ENCODE measurements around the gene TTLL3. TPM values are rescaled to one million over a fixed set of nuclear protein-coding genes. Genes with fewer than 3 reads are reported as not detected.

The TTLL3 gene
- polyA plus RNA-seq, 1 donor = 97.4 TPM

- peaks cover 28% of the 10 kb centered on the region for H3K4me1 ChIP-seq (ENCODE audit: control insufficient read depth, insufficient read depth, low read length)
- no peaks in the 10 kb centered on the region for H3K27me3 ChIP-seq (ENCODE audit: control insufficient read depth, insufficient read depth, low read length)
- no peaks in the 10 kb centered on the region for H3K9me3 ChIP-seq (ENCODE audit: control insufficient read depth, low read depth, low read length)
- no peak overlapping the region for H3K27ac ChIP-seq (ENCODE audit: low read length)
- no peak for DNase-seq
- H3K36me3 ChIP-seq (ENCODE audit: control insufficient read depth, insufficient read depth, low read length) = peaks cover 57% of the 10 kb centered on the region
- no peak overlapping the region for H3K4me3 ChIP-seq (ENCODE audit: low read length)
- WGBS (ENCODE audit: insufficient coverage, low lambda C conversion rate) = no CpG with 5 or more reads among the region's 12 CpGs
Observed at GRCh38 chr3:9806137-9806536, 3.9 kb upstream of the TTLL3 start.

GRCh38 chr3:9806688-9807589 lies 3.1 kb upstream of the TTLL3 start:
- DNase-seq = no peak
- no peaks in the 10 kb centered on the region for H3K27me3 ChIP-seq (ENCODE audit: control insufficient read depth, insufficient read depth, low read length)
- no peak overlapping the region for H3K27ac ChIP-seq (ENCODE audit: low read length)
- no CpG with 5 or more reads among the region's 7 CpGs for WGBS (ENCODE audit: insufficient coverage, low lambda C conversion rate)
- H3K36me3 ChIP-seq (ENCODE audit: control insufficient read depth, insufficient read depth, low read length) = peaks cover 50% of the 10 kb centered on the region
- no peak overlapping the region for H3K4me3 ChIP-seq (ENCODE audit: low read length)
- no peaks in the 10 kb centered on the region for H3K9me3 ChIP-seq (ENCODE audit: control insufficient read depth, low read depth, low read length)
- H3K4me1 ChIP-seq (ENCODE audit: control insufficient read depth, insufficient read depth, low read length) = peaks cover 28% of the 10 kb centered on the region

GRCh38 chr3:9807981-9808344 lies 2.1 kb upstream of the TTLL3 start:
- WGBS (ENCODE audit: insufficient coverage, low lambda C conversion rate) = no CpG with 5 or more reads among the region's 2 CpGs
- H3K4me1 ChIP-seq (ENCODE audit: control insufficient read depth, insufficient read depth, low read length) = peaks cover 28% of the 10 kb centered on the region
- no peak for DNase-seq
- H3K27me3 ChIP-seq (ENCODE audit: control insufficient read depth, insufficient read depth, low read length) = no peaks in the 10 kb centered on the region
- H3K27ac ChIP-seq (ENCODE audit: low read length) = no peak overlapping the region
- H3K36me3 ChIP-seq (ENCODE audit: control insufficient read depth, insufficient read depth, low read length) = peaks cover 50% of the 10 kb centered on the region
- no peak overlapping the region for H3K4me3 ChIP-seq (ENCODE audit: low read length)
- H3K9me3 ChIP-seq (ENCODE audit: control insufficient read depth, low read depth, low read length) = no peaks in the 10 kb centered on the region

GRCh38 chr3:9808345-9809037 lies 1.6 kb upstream of the TTLL3 start:
- H3K36me3 ChIP-seq (ENCODE audit: control insufficient read depth, insufficient read depth, low read length) = peaks cover 48% of the 10 kb centered on the region
- H3K4me1 ChIP-seq (ENCODE audit: control insufficient read depth, insufficient read depth, low read length) = peaks cover 28% of the 10 kb centered on the region
- H3K27me3 ChIP-seq (ENCODE audit: control insufficient read depth, insufficient read depth, low read length) = no peaks in the 10 kb centered on the region
- WGBS (ENCODE audit: insufficient coverage, low lambda C conversion rate) = 100% methylated on average over 1 of the region's 7 CpGs
- H3K9me3 ChIP-seq (ENCODE audit: control insufficient read depth, low read depth, low read length) = no peaks in the 10 kb centered on the region
- H3K4me3 ChIP-seq (ENCODE audit: low read length) = no peak overlapping the region
- H3K27ac ChIP-seq (ENCODE audit: low read length) = peak overlapping the region; percentile 92
- peak in 1 of 2 donors; percentile 18 for DNase-seq

- peak overlapping the region; percentile 59 for H3K4me3 ChIP-seq (ENCODE audit: low read length)
- peak in 1 of 2 donors; percentile 7 for DNase-seq
- H3K27ac ChIP-seq (ENCODE audit: low read length) = peak overlapping the region; percentile 92
- peaks cover 41% of the 10 kb centered on the region for H3K36me3 ChIP-seq (ENCODE audit: control insufficient read depth, insufficient read depth, low read length)
- H3K27me3 ChIP-seq (ENCODE audit: control insufficient read depth, insufficient read depth, low read length) = no peaks in the 10 kb centered on the region
- no peaks in the 10 kb centered on the region for H3K9me3 ChIP-seq (ENCODE audit: control insufficient read depth, low read depth, low read length)
- peaks cover 28% of the 10 kb centered on the region for H3K4me1 ChIP-seq (ENCODE audit: control insufficient read depth, insufficient read depth, low read length)
- 42% methylated on average over 2 of the region's 4 CpGs for WGBS (ENCODE audit: insufficient coverage, low lambda C conversion rate)
Observed at GRCh38 chr3:9809239-9809614, 835 bp upstream of the TTLL3 start.

- peak overlapping the region; percentile 59 for H3K4me3 ChIP-seq (ENCODE audit: low read length)
- no peaks in the 10 kb centered on the region for H3K9me3 ChIP-seq (ENCODE audit: control insufficient read depth, low read depth, low read length)
- peaks cover 29% of the 10 kb centered on the region for H3K36me3 ChIP-seq (ENCODE audit: control insufficient read depth, insufficient read depth, low read length)
- H3K27ac ChIP-seq (ENCODE audit: low read length) = peak overlapping the region; percentile 92
- H3K4me1 ChIP-seq (ENCODE audit: control insufficient read depth, insufficient read depth, low read length) = peaks cover 21% of the 10 kb centered on the region
- DNase-seq = peak in 1 of 2 donors; percentile 34
- no peaks in the 10 kb centered on the region for H3K27me3 ChIP-seq (ENCODE audit: control insufficient read depth, insufficient read depth, low read length)
- no CpG with 5 or more reads among the region's 18 CpGs for WGBS (ENCODE audit: insufficient coverage, low lambda C conversion rate)
Observed at GRCh38 chr3:9810433-9810770, 340 bp downstream of the TTLL3 start.

- WGBS (ENCODE audit: insufficient coverage, low lambda C conversion rate) = 80% methylated on average over 2 of the region's 10 CpGs
- Histone ChIP-seq H3K27me3 (ENCODE audit: control insufficient read depth, insufficient read depth, low read length) (no peaks in the 10 kb centered on the region), H3K27ac (ENCODE audit: low read length) (no peak overlapping the region), H3K4me1 (ENCODE audit: control insufficient read depth, insufficient read depth, low read length) (peaks cover 16% of the 10 kb centered on the region), H3K36me3 (ENCODE audit: control insufficient read depth, insufficient read depth, low read length) (peaks cover 27% of the 10 kb centered on the region), H3K4me3 (ENCODE audit: low read length) (no peak overlapping the region), H3K9me3 (ENCODE audit: control insufficient read depth, low read depth, low read length) (no peaks in the 10 kb centered on the region)
- no peak for DNase-seq
Observed at GRCh38 chr3:9810846-9811245, 784 bp downstream of the TTLL3 start.

GRCh38 chr3:9812870-9813483 lies 2.9 kb downstream of the TTLL3 start:
- H3K4me3 ChIP-seq (ENCODE audit: low read length) = no peak overlapping the region
- no peaks in the 10 kb centered on the region for H3K9me3 ChIP-seq (ENCODE audit: control insufficient read depth, low read depth, low read length)
- no CpG with 5 or more reads among the region's 9 CpGs for WGBS (ENCODE audit: insufficient coverage, low lambda C conversion rate)
- H3K27me3 ChIP-seq (ENCODE audit: control insufficient read depth, insufficient read depth, low read length) = no peaks in the 10 kb centered on the region
- no peak for DNase-seq
- H3K4me1 ChIP-seq (ENCODE audit: control insufficient read depth, insufficient read depth, low read length) = peaks cover 15% of the 10 kb centered on the region
- peaks cover 10% of the 10 kb centered on the region for H3K36me3 ChIP-seq (ENCODE audit: control insufficient read depth, insufficient read depth, low read length)
- H3K27ac ChIP-seq (ENCODE audit: low read length) = no peak overlapping the region

GRCh38 chr3:9815986-9816385 lies 5.9 kb downstream of the TTLL3 start:
- Histone ChIP-seq H3K27ac (ENCODE audit: low read length) (no peak overlapping the region), H3K4me1 (ENCODE audit: control insufficient read depth, insufficient read depth, low read length) (no peaks in the 10 kb centered on the region), H3K9me3 (ENCODE audit: control insufficient read depth, low read depth, low read length) (no peaks in the 10 kb centered on the region), H3K27me3 (ENCODE audit: control insufficient read depth, insufficient read depth, low read length) (no peaks in the 10 kb centered on the region), H3K4me3 (ENCODE audit: low read length) (no peak overlapping the region), H3K36me3 (ENCODE audit: control insufficient read depth, insufficient read depth, low read length) (peaks cover 13% of the 10 kb centered on the region)
- no peak for DNase-seq
- WGBS (ENCODE audit: insufficient coverage, low lambda C conversion rate) = no CpG with 5 or more reads among the region's 9 CpGs

- H3K36me3 ChIP-seq (ENCODE audit: control insufficient read depth, insufficient read depth, low read length) = peaks cover 17% of the 10 kb centered on the region
- DNase-seq = no peak
- no peaks in the 10 kb centered on the region for H3K9me3 ChIP-seq (ENCODE audit: control insufficient read depth, low read depth, low read length)
- H3K4me3 ChIP-seq (ENCODE audit: low read length) = no peak overlapping the region
- no CpG with 5 or more reads among the region's 6 CpGs for WGBS (ENCODE audit: insufficient coverage, low lambda C conversion rate)
- H3K27ac ChIP-seq (ENCODE audit: low read length) = no peak overlapping the region
- no peaks in the 10 kb centered on the region for H3K27me3 ChIP-seq (ENCODE audit: control insufficient read depth, insufficient read depth, low read length)
- no peaks in the 10 kb centered on the region for H3K4me1 ChIP-seq (ENCODE audit: control insufficient read depth, insufficient read depth, low read length)
Observed at GRCh38 chr3:9817436-9817835, 7.4 kb downstream of the TTLL3 start.

Data from large intestine (tissue), 3 donors.